ENCODE data around the gene CHL1. TPM values are rescaled to one million over a fixed set of nuclear protein-coding genes. Genes with fewer than 3 reads are reported as not detected.

The CHL1 gene
- total RNA-seq, 1 donor from 2014 or later = 0.49 TPM

- Histone ChIP-seq H3K9me3 (ENCODE audit: low read depth) (no peaks in the 10 kb centered on the region), H3K4me2 (no peak overlapping the region)
Measured at GRCh38 chr3:330494-331115, 134.0 kb downstream of the CHL1 start.

GRCh38 chr3:331881-332280 lies 135.3 kb downstream of the CHL1 start:
- Mint-ChIP-seq H3K27ac (peak overlapping the region; percentile 18), H3K9me3 (no peaks in the 10 kb centered on the region), H3K4me3 (no peak overlapping the region), H3K27me3 (ENCODE audit: insufficient read depth, low read depth) (no peaks in the 10 kb centered on the region), H3K4me1 (peaks cover 40% of the 10 kb centered on the region), H3K36me3 (no peaks in the 10 kb centered on the region)
- Histone ChIP-seq H3K9ac (no peak overlapping the region), H2AFZ (replicated peaks) (no peak overlapping the region), H3F3A (ENCODE audit: low read depth) (peaks cover 5% of the 10 kb centered on the region), H3K79me2 (ENCODE audit: low read depth) (no peaks in the 10 kb centered on the region), H3K4me1 (peaks cover 18% of the 10 kb centered on the region), H3K27ac (no peak overlapping the region), H4K20me1 (ENCODE audit: low read depth) (no peaks in the 10 kb centered on the region), H3K27me3 (peaks cover 4% of the 10 kb centered on the region), H3K4me3 (no peak overlapping the region), H3K4me2 (no peak overlapping the region), H3K9me3 (ENCODE audit: low read depth) (no peaks in the 10 kb centered on the region), H3K36me3 (no peaks in the 10 kb centered on the region)
- TF ChIP-seq CTCF (IDR thresholded peaks at IDR 0.05) (no peak), EZH2phosphoT487 (IDR thresholded peaks at IDR 0.05) (no peak), EZH2 (IDR thresholded peaks at IDR 0.05) (no peak)
- no peak for DNase-seq (ENCODE audit: low spot score)

More at GRCh38 chr3:330494-331115, 134.0 kb downstream of the CHL1 start:
- Histone ChIP-seq H2AFZ (replicated peaks) (no peak overlapping the region), H3K9ac (no peak overlapping the region), H3K4me3 (no peak overlapping the region), H3K79me2 (ENCODE audit: low read depth) (no peaks in the 10 kb centered on the region), H4K20me1 (ENCODE audit: low read depth) (no peaks in the 10 kb centered on the region), H3K4me1 (peaks cover 16% of the 10 kb centered on the region), H3K27me3 (peaks cover 4% of the 10 kb centered on the region), H3K27ac (no peak overlapping the region), H3K36me3 (no peaks in the 10 kb centered on the region), H3F3A (ENCODE audit: low read depth) (peaks cover 3% of the 10 kb centered on the region)
- TF ChIP-seq EZH2 (IDR thresholded peaks at IDR 0.05) = no peak
- no peak for TF ChIP-seq EZH2phosphoT487 (IDR thresholded peaks at IDR 0.05)
- no peak for TF ChIP-seq CTCF (IDR thresholded peaks at IDR 0.05)
- peaks cover 28% of the 10 kb centered on the region for H3K4me1 Mint-ChIP-seq
- DNase-seq (ENCODE audit: low spot score) = no peak
- no peaks in the 10 kb centered on the region for H3K9me3 Mint-ChIP-seq
- no peaks in the 10 kb centered on the region for H3K27me3 Mint-ChIP-seq (ENCODE audit: insufficient read depth, low read depth)
- no peak overlapping the region for H3K4me3 Mint-ChIP-seq
- no peaks in the 10 kb centered on the region for H3K36me3 Mint-ChIP-seq
- peak overlapping the region; percentile 76 for H3K27ac Mint-ChIP-seq

- Mint-ChIP-seq H3K4me3 (peak overlapping the region; percentile 62), H3K27me3 (ENCODE audit: insufficient read depth, low read depth) (no peaks in the 10 kb centered on the region), H3K27ac (peak overlapping the region; percentile 86), H3K4me1 (peaks cover 41% of the 10 kb centered on the region), H3K9me3 (no peaks in the 10 kb centered on the region), H3K36me3 (no peaks in the 10 kb centered on the region)
- no peak overlapping the region for H3K4me3 ChIP-seq
- H2AFZ ChIP-seq (replicated peaks) = no peak overlapping the region
- no peaks in the 10 kb centered on the region for H3K79me2 ChIP-seq (ENCODE audit: low read depth)
- H3K36me3 ChIP-seq = no peaks in the 10 kb centered on the region
- H4K20me1 ChIP-seq (ENCODE audit: low read depth) = no peaks in the 10 kb centered on the region
- H3K4me2 ChIP-seq = no peak overlapping the region
- H3K27ac ChIP-seq = no peak overlapping the region
- peaks cover 18% of the 10 kb centered on the region for H3K4me1 ChIP-seq
- no peak for DNase-seq (ENCODE audit: low spot score)
- TF ChIP-seq CTCF (IDR thresholded peaks at IDR 0.05) (no peak), EZH2 (IDR thresholded peaks at IDR 0.05) (no peak), EZH2phosphoT487 (IDR thresholded peaks at IDR 0.05) (no peak)
- H3K9me3 ChIP-seq (ENCODE audit: low read depth) = no peaks in the 10 kb centered on the region
- H3K9ac ChIP-seq = no peak overlapping the region
- peaks cover 5% of the 10 kb centered on the region for H3F3A ChIP-seq (ENCODE audit: low read depth)
- peaks cover 4% of the 10 kb centered on the region for H3K27me3 ChIP-seq
Measured at GRCh38 chr3:332701-333100, 136.1 kb downstream of the CHL1 start.
